Measurements from ENCODE around the gene HSPA12A.

The HSPA12A gene

GRCh38 chr10:116621934-116622655 lies 120.3 kb downstream of the HSPA12A start:
- no peak for DNase-seq

GRCh38 chr10:116621476-116621875 lies 120.9 kb downstream of the HSPA12A start:
- DNase-seq: no peak

Data from left hindlimb (tissue), 1 donor.